GM18505 (cell line): ENCODE data around the gene ELL.
A peak's percentile ranks its signal among the peaks of the same experiment; 100 is the strongest.

Experiments used
- ATAC-seq: cut with Tn5 transposase; IDR thresholded peaks from one replicate; pipeline ENCODE4 v1.9.1; 2021; ENCODE audit not compliant: unreplicated experiment
- POLR2A ChIP-seq: IDR thresholded peaks from 4 replicates; pipeline ENCODE4 v1.6.1; 2011; ENCODE audit warnings: borderline replicate concordance; ENCODE audit not compliant: insufficient read depth, insufficient read length; ENCODE audit errors: extremely low read depth

The ELL gene

DNA sequence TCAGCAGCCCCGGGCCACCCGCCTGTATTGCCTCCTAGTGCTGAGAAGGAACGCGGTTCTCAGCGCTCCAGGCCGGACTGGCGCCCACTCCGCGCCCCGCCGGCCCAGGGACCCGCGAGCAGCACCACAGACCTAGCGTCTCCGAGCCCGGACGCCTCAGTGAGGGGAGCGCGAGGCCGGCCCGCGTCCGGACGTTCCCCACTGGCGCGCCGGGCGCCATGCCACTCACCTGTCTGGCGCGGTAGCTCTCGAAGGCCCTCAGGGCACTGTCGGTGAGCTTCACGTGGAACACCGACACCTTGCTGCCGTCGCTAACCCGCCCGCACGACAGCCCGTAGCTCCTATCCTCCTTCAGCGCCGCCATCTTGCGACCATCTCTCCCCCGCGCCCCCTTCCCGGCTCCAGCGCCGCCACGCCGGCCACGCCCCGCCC is at the start of gene ELL:
Gene ELL (minus strand): TSS at position 379 of the 432 bp plus-strand sequence. CDS start 15 bp downstream, at position 364.
- TF ChIP-seq POLR2A, result peak; percentile 94
- peak; percentile 9 for ATAC-seq

DNA sequence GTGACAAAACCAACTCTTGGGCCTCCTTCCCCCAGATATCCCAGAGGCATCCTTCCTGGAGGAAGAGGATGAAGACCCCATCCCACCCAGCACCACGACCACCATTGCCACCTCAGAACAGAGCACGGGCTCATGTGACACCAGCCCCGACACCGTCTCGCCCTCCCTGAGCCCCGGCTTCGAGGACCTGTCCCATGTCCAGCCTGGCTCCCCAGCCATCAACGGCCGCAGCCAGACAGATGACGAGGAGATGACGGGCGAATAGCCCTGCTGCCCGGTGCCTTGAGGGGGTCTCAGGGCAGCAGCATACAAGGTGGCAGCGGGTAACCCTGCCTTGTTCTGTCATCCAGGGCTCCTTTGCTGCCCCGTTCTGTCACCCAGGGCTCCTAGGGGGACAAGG is 46.5 kb upstream of the ELL start:
- no peak for ATAC-seq
- TF ChIP-seq POLR2A, result no peak

DNA sequence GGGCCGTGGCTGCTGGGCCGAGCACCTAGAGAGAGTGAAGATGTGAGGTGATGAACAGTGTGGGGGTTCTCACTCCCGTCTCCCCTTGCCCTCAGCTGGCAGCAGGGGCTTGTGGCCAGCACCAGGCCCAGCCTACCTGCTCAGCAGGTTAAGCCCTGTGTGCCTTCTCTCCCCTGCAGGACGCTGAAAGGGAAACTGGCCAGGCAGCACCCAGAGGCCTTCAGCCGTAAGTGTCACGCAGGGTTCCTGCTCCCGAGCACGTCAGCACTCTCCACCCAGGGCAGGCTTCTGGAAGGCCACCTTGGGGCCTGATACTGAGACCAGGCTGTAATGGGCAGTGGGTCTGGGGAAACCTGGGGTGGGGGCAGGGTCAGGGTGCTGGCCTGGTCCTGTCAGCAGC is 45.1 kb upstream of the ELL start:
- ATAC-seq, result no peak
- TF ChIP-seq POLR2A, result no peak

DNA sequence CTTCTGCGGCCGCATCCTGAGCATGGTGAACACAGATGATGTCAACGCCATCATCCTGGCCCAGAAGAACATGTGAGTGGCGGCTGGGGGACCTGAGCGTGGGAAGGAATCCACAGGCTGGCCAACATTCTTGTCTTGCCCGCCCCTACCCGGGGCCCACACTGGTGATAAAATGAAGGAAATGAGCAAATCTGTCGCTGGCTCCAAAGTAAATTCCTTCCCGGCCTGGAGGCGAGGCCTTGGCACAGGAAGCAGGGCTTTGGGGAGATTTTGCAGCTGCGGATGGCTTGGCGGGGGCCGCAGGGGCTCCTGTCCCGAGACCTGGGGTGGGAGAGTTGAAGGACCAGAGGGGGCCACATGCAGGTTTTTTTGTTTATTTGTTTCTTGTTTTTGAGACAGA is 40.2 kb upstream of the ELL start:
- ATAC-seq, result no peak
- no peak for TF ChIP-seq POLR2A

DNA sequence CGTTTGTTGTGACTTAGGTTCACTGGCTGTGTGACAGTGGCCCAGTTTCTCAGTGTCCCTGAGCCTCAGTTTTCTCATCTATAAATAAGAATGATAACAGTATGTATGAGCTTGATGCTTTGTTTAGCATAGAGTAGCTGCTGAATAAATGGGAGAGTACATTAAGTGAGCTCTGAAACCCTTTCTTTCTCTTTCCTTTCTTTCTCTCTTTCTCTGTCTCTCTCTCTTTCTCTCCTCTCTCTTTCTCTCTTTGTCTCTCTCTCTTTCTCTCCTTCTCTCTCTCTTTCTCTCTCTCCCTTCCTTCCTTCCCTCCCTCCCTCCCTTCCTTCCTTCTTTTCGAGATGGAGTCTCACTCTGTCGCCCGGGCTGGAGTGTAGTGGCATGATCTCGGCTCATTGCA is 37.8 kb upstream of the ELL start:
- no peak for ATAC-seq
- no peak for TF ChIP-seq POLR2A

DNA sequence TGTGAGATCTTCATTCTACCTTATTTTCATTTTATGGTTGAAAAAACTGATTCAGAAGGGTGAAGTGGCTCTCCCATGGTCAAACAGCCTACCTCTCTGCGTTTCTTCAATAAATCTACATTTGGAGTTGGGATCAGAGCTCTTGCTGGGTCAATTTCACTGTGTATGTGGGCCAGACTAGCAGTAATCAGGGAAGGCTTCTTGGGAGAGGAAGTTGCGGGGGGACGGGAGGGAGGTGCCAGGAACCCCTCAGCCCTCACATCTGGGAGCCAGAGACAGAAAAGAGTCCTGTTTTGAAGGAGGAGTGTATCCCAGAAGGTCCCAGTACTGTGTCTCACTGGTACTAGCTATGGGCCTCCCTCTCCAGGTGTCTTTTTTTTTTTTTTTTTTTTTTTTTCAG is 36.7 kb upstream of the ELL start:
- no peak for TF ChIP-seq POLR2A
- ATAC-seq, result no peak

DNA sequence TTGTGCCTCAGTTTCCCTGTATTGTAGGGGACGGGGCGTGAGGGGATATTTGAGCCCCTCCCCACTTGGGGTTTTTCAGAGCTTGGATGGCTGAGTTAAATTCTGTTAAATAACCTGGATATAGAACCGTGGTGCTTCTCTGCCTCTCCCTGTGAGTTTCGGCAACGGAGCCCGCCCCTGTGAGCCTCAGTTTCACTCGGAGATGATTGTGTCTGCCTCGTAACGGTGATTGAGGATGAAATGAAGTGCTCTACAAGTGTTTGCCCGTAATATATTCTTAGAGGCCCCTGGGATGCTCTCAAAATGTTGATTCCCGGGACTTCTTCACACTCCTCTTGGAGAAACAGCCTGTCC is 36.3 kb upstream of the ELL start:
- peak; percentile 4 for ATAC-seq
- TF ChIP-seq POLR2A, result no peak

DNA sequence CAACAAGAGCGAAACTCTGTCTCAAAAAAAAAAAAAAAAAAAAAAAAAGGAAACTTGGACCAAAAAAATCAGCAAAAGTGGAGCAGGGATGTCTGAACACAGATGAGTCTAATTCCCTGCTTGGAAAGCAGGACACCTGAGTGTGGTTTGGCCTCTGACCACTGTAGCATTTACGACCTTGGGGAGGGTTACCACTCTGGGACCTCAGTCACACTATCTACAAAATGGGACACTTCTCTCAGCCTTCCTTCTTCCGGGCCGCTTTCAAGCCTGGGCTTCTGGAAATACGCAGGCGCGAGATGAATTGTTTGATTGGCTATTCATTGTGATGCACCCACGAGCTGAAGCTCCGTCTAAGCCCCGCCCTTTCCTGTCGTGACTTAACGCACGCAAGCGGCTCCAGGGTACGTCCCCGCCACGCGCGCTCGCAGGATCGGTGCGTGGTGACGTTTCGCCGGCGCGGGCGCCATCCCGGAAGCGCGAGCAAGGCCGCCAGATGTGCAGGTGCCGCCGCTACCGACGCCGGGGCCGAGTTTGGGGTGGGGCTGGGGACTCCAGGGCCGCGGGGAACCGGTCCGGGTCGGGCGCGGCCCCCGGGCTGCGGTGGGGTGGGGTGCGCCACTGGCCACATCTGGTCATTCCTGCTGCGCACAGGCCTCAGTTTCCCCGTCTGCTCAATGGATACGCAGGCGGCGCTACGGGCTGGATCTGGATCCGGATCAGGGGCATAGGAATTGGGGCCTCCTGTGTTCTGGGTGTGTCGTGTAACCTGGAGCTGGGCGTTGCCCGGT is 35.7 kb upstream of the ELL start, which contains the start of gene KXD1:
Gene KXD1 (plus strand): TSS at position 460 of the 791 bp plus-strand sequence. CDS start 4,187 bp downstream, outside the sequence.
- peak; percentile 82 for ATAC-seq
- TF ChIP-seq POLR2A, result peak; percentile 89

DNA sequence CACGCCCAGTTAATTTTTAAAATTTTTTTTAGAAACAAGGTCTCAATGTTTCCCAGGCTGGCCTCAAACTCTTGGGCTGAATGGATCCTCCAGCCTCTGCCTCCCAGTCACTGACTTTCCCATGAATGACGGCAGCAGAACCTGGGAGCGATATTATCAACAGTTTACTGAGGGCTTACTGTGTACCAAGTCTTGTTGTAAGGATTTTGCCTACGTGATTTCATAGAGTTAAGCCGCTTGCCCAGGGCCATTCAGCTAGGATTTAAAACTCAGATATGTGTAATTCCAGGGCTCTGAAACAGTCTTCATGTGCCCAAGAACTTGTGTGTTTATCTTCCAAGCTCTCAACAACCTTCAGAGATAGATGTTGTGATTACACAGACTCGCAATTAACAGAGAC is 29.8 kb upstream of the ELL start:
- no peak for ATAC-seq
- TF ChIP-seq POLR2A, result no peak

DNA sequence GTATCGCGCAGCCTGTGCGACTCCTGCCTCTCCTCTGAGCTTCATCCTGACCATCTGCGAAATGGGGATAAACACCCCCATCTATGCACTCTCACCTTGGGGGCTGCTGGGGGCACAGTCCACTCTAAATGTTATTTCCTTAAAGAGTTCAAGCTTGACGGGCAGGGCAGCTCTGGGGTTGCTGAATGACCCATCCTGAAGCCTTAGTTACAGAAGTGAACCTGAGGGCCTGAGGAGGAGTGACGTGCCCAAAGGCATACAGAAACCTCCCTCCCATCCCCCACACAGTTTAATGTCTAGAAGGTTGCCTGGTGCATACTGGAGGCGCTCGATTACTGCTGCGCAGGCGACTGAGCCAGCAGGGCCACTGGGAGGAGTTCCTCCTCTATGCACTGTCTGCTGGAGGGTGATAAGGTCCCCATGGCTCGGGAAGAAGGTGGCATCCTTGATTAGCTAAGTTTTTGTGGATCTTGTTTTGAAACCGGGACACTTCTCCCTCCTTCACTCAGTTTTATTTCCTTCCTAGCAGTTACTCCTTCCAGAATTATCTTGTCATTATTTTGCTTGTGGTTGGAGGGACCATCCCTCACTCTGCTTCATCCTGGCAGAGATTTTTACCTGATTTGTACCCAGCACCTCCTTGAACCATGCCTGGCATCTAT is 22.1 kb upstream of the ELL start:
- peak; percentile 66 for ATAC-seq

DNA sequence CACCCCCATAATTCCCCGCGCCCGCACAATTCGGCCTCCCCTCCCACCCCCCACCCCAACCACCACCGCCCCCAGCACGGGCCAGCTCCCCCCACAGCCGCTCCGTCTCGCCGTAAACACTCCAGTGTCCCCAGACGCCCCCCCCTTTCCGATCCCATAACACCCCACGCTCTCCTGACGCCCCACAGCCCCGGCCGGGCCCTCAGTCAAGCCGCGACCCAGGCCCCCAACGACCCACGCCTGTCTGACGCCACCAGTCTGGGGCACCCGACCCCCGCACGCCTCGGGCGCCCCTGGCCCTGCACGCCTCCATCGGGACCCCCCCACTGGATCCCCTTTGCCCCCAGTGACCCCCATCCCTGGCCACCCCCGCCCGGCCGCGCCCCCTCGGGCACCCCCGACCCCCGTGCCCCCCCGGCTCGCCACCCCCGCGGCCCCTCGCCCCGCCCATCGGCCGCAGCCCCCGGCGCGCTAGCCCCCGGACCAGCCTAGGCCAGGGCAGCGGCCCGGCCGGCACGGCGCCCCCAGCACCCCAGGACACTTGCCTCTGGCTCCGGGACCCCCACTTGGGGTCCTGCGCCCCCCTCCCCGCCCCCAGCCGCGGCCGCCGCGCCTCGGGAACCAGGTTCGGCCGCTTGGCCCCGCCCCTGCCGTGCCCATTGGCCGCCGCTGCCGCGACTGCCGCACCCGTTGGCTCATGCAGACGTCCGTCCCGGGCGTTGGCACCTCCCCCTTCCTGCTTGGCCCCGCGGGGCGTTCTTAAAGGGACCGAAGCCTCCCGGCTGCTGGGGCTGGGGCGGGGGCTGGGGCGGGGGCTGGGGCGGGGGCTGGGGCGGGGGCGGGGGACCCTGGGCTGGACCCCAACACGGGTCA is 21.3 kb upstream of the ELL start, which contains the start of gene FKBP8:
Gene FKBP8 (minus strand): TSS at position 633 of the 873 bp plus-strand sequence. CDS start 1,603 bp downstream, outside the sequence.
- peak; percentile 88 for ATAC-seq
- no peak for TF ChIP-seq POLR2A

More for the DNA sequence above, 22.1 kb upstream of the ELL start:
- TF ChIP-seq POLR2A, result peak; percentile 59

DNA sequence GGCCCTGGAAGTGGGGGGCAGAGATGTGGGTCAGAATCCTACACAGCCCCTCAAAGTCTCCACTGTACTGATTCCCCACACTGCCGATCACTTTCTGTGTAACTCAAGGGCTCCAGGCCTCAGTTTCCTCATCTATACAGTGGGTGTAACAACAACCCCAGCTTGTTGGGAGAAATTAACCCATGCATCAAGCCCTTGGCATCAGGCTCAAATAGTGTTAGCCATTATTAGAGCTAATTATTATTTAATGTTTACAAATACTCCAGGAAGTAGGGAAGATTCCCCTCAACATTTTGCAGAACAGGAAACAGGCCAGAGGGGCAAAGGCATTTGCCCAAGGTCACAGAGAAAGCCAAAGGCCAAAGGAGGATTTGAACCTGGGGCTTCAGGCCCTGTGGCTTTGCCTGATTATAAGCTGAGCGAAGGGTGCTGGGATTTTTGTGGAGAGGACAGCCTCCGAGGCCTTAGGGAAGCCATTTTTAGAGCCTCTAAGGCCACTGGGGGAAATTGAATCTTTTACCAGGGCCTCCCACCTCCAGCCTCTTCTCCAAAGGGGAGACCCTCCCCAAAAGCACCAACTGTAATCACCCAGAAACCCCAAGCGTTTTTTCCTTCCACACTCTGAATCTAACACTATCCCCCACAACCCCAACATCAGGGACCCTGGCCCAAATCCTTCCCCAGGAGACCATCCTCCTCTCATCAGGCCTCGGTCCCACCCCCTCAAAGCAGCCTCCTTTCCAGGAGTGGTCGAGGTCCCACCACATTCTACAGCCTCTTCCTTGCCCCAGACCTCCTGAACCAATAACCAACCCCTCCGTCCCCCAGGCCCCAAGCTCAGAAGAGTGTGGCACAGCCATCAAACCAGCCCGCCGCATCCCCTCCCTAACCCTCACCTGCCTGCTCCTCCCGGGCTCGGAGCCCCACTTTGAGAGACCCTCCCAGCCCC is 20.4 kb upstream of the ELL start:
- TF ChIP-seq POLR2A, result no peak

More for the DNA sequence above, 20.4 kb upstream of the ELL start:
- ATAC-seq, result no peak
